NT2/D1 (cell line): Measurements from ENCODE around the gene VAV3.

ENCODE experiments used
- SUZ12 ChIP-seq: IDR thresholded peaks from 2 replicates; pipeline ENCODE4 v1.6.1; 2011; ENCODE audit not compliant: insufficient read length, insufficient read depth; ENCODE audit errors: extremely low read depth
- YY1 ChIP-seq: IDR thresholded peaks from 2 replicates; pipeline ENCODE4 v1.6.1; 2011; ENCODE audit not compliant: insufficient read length, insufficient read depth
- ZNF274 ChIP-seq: IDR thresholded peaks from 2 replicates; pipeline ENCODE4 v1.6.1; 2011; ENCODE audit warnings: mild to moderate bottlenecking, low read depth, low read length

DNA sequence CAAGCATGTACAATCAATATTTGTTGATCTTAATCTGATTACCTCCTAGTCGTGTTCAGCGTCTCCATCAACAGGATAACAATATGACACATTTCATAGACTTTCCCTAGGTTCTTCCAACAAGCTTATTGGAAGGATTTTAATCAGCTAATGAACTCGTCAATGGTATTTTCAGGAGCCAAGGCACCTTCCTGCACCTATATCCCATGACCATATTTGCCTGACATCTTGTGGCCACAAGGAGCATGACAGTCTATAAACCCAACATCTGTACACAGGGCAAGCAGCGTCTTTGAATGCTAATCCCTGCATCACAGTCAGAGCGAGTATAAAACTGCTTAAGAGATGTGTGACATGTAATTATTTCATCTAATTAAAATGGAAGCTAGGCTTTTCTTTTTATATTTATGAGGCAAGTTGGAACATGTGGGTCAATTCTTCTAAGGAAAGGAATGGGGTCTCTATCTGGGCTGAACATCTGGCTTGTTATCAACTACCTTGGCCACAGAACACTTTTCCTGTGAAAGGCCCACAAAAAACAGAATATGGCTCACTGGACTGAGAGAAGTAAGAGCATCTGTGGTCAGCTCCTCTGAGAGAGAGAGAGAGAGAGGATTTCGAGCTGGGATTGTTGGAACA is 435.4 kb downstream of the VAV3 start:
- TF ChIP-seq ZNF274 (no peak), YY1 (no peak), SUZ12 (no peak)
